ENCODE data around the gene CPXM1.

DNA sequence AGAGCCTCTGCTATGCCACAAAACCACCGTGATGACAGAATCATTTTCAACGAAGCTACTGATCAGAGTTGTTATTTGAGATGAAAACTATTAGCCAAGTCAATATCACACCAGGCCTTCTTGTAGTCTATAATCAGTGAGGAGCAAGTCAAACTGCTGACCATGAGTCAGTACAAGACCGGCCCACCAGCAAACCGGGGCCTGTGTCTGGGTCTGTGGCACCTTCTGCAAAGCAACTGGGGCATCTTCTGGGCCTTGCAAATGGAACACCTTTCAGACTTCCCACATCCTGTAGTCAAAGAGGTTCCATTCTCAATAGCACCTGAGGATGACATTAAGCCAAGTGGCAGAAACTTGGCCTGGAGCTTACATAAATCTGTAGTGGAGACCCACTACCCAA, 38.5 kb downstream of the CPXM1 start:
- TF ChIP-seq EGR1 (IDR thresholded peaks at IDR 0.05; ENCODE audit: low read depth in 2 of 2): no peak
- TF ChIP-seq, protein P1, sequence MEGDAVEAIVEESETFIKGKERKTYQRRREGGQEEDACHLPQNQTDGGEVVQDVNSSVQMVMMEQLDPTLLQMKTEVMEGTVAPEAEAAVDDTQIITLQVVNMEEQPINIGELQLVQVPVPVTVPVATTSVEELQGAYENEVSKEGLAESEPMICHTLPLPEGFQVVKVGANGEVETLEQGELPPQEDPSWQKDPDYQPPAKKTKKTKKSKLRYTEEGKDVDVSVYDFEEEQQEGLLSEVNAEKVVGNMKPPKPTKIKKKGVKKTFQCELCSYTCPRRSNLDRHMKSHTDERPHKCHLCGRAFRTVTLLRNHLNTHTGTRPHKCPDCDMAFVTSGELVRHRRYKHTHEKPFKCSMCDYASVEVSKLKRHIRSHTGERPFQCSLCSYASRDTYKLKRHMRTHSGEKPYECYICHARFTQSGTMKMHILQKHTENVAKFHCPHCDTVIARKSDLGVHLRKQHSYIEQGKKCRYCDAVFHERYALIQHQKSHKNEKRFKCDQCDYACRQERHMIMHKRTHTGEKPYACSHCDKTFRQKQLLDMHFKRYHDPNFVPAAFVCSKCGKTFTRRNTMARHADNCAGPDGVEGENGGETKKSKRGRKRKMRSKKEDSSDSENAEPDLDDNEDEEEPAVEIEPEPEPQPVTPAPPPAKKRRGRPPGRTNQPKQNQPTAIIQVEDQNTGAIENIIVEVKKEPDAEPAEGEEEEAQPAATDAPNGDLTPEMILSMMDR (IDR thresholded peaks at IDR 0.05; ENCODE audit: low read depth, low read length, missing input control): no peak

All from liver (tissue), 3 donors.